ENCODE results near the gene PARM1. TPM values are rescaled to one million over a fixed set of nuclear protein-coding genes. Genes with fewer than 3 reads are reported as not detected.

The PARM1 gene
- total RNA-seq, 4 donors from 2014 or later: 10.2 to 15.8 (median 10.5) TPM

GRCh38 chr4:75056277-75056676 is 123.4 kb downstream of the PARM1 start:
- Histone ChIP-seq H3K27ac (no peak overlapping the region), H3K4me1 (no peaks in the 10 kb centered on the region), H3K4me3 (no peak overlapping the region), H3K9me3 (no peaks in the 10 kb centered on the region), H3K36me3 (no peaks in the 10 kb centered on the region), H3K27me3 (no peaks in the 10 kb centered on the region)
- no peak for DNase-seq
- TF ChIP-seq CTCF (IDR thresholded peaks at IDR 0.05) (no peak), POLR2A (IDR thresholded peaks at IDR 0.05) (no peak)

DNA sequence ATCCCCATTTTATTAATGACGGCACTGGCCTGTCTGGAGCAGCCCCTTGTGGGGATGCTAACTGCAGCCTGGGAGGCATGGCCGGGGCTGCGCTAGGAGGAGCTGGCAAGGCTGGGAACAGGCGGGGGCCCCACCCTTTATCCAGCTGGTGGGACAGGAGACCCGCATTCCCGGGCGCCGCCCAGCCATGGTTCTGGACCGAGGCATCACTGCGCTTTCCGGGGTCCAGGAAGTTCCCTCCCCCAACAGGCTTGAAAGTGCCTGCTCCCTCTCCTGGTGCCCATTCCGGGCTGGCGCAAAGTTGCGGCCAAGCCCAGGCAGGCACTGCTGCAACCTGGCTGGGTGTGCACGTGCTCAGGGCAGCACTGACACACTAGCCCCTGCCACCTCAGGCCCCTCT is 124.5 kb downstream of the PARM1 start:
- Histone ChIP-seq H3K4me1 (no peaks in the 10 kb centered on the region), H3K27ac (no peak overlapping the region), H3K36me3 (no peaks in the 10 kb centered on the region), H3K9me3 (no peaks in the 10 kb centered on the region), H3K4me3 (no peak overlapping the region), H3K27me3 (no peaks in the 10 kb centered on the region)
- no peak for DNase-seq
- TF ChIP-seq CTCF (IDR thresholded peaks at IDR 0.05) (no peak), POLR2A (IDR thresholded peaks at IDR 0.05) (no peak)

DNA sequence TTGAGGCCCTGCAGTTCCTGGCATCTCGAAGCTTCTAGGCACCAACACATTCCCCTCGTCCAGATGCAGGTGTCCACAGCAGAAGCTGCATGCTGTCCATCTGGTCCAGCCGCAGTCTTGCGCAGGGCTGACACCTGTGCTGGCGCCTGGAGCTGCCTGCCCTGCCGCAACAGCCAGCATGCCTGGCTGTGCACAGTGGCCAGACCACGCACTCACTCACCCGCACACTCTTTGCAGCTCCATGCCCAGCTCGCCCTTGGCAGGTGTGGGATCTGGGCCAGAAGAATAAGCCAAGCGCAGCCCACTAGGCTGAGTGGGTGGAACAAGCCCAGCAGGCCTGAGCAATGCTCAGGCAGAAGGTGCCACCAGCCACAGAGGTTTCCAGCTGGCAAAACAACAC is 125.6 kb downstream of the PARM1 start:
- TF ChIP-seq POLR2A (IDR thresholded peaks at IDR 0.05): no peak
- no peak for TF ChIP-seq CTCF (IDR thresholded peaks at IDR 0.05)
- Histone ChIP-seq H3K27ac (no peak overlapping the region), H3K4me1 (no peaks in the 10 kb centered on the region), H3K36me3 (no peaks in the 10 kb centered on the region), H3K27me3 (no peaks in the 10 kb centered on the region), H3K9me3 (no peaks in the 10 kb centered on the region), H3K4me3 (no peak overlapping the region)
- DNase-seq: no peak

- no peaks in the 10 kb centered on the region for H3K27me3 ChIP-seq
- H3K36me3 ChIP-seq: no peaks in the 10 kb centered on the region
- TF ChIP-seq CTCF (IDR thresholded peaks at IDR 0.05) (no peak), POLR2A (IDR thresholded peaks at IDR 0.05) (no peak)
- H3K4me3 ChIP-seq: no peak overlapping the region
- no peak for DNase-seq
- no peaks in the 10 kb centered on the region for H3K9me3 ChIP-seq
- H3K4me1 ChIP-seq: no peaks in the 10 kb centered on the region
- no peak overlapping the region for H3K27ac ChIP-seq
Measured at GRCh38 chr4:75063433-75063832, 130.5 kb downstream of the PARM1 start.

GRCh38 chr4:75065909-75066308 is 133.0 kb downstream of the PARM1 start:
- TF ChIP-seq CTCF (IDR thresholded peaks at IDR 0.05) (no peak), POLR2A (IDR thresholded peaks at IDR 0.05) (no peak)
- H3K36me3 ChIP-seq: no peaks in the 10 kb centered on the region
- no peaks in the 10 kb centered on the region for H3K4me1 ChIP-seq
- no peak for DNase-seq
- H3K4me3 ChIP-seq: no peak overlapping the region
- H3K27me3 ChIP-seq: no peaks in the 10 kb centered on the region
- no peaks in the 10 kb centered on the region for H3K9me3 ChIP-seq
- H3K27ac ChIP-seq: no peak overlapping the region

- no peak for DNase-seq
- no peak for TF ChIP-seq POLR2A (IDR thresholded peaks at IDR 0.05)
- no peak for TF ChIP-seq CTCF (IDR thresholded peaks at IDR 0.05)
- no peaks in the 10 kb centered on the region for H3K4me1 ChIP-seq
- no peaks in the 10 kb centered on the region for H3K27me3 ChIP-seq
- no peaks in the 10 kb centered on the region for H3K36me3 ChIP-seq
- H3K27ac ChIP-seq: no peak overlapping the region
- no peak overlapping the region for H3K4me3 ChIP-seq
- H3K9me3 ChIP-seq: no peaks in the 10 kb centered on the region
Measured at GRCh38 chr4:75069493-75070074, 136.7 kb downstream of the PARM1 start.

Measured in Peyer's patch (tissue), 4 donors.